H1 (cell line): ENCODE results near the gene ABHD12. TPM values are rescaled to one million over a fixed set of nuclear protein-coding genes. Genes with fewer than 3 reads are reported as not detected.

Experiments
- CREB1 ChIP-seq: IDR thresholded peaks from 2 replicates; pipeline ENCODE4 v1.6.1; 2012; ENCODE audit warnings: inconsistent platforms
- HDAC2 ChIP-seq, 2 experiments: fragments of 300-600 bp in 1 of 2; sonication (generic) in 1 of 2; IDR thresholded peaks; 2 replicates each; pipeline ENCODE4 v1.6.1; 2011 to 2012; ENCODE audit warnings: low read depth in 2 of 2, low read length in 2 of 2, mild to moderate bottlenecking in 2 of 2, moderate library complexity in 2 of 2, borderline replicate concordance in 1 of 2, inconsistent platforms in 1 of 2
- HDAC6 ChIP-seq: IDR thresholded peaks from one replicate; pipeline ENCODE4 v1.7.1; 2012; ENCODE audit warnings: low read depth, mild to moderate bottlenecking, inconsistent platforms, low read length, moderate library complexity
- JUND ChIP-seq: IDR thresholded peaks from 2 replicates; pipeline ENCODE4 v1.6.1; 2011; ENCODE audit warnings: mild to moderate bottlenecking, improper control_type of control experiment, low read length
- MAFK ChIP-seq: IDR thresholded peaks from 2 replicates; pipeline ENCODE4 v1.6.1; 2012; ENCODE audit warnings: low read depth, mild to moderate bottlenecking, improper control_type of control experiment, low read length
- POLR2AphosphoS5 ChIP-seq: IDR thresholded peaks from 2 replicates; pipeline ENCODE4 v1.6.1; 2011; ENCODE audit warnings: low read depth, low read length
- RAD21 ChIP-seq, 2 experiments: IDR thresholded peaks in 1 of 2; conservative IDR thresholded peaks in 1 of 2; 2 replicates each; pipeline ENCODE4 v1.6.1; 2011; ENCODE audit warnings: low read depth in 2 of 2, low read length in 2 of 2, improper control_type of control experiment in 1 of 2, inconsistent platforms in 1 of 2, mild to moderate bottlenecking in 1 of 2, moderate library complexity in 1 of 2
- RNF2 ChIP-seq: fragments of 200-900, 300-1000 bp; sonication (generic); IDR thresholded peaks from 2 replicates; pipeline ENCODE4 v1.7.1; 2016; ENCODE audit warnings: borderline replicate concordance, low read depth, mild to moderate bottlenecking, antibody characterized with exemption, low read length; ENCODE audit not compliant: poor library complexity, severe bottlenecking; ENCODE audit errors: missing control alignments
- SIN3A ChIP-seq, 2 experiments: IDR thresholded peaks in 1 of 2; conservative IDR thresholded peaks in 1 of 2; 2 replicates each; pipeline ENCODE4 v1.6.1; 2011 to 2012; ENCODE audit warnings: low read length in 2 of 2, improper control_type of control experiment in 1 of 2, low read depth in 1 of 2, mild to moderate bottlenecking in 1 of 2
- TAF7 ChIP-seq: optimal IDR thresholded peaks from 2 replicates; pipeline ENCODE3; 2011; ENCODE audit warnings: low read depth, mild to moderate bottlenecking, inconsistent platforms, low read length, moderate library complexity, borderline replicate concordance
- YY1 ChIP-seq: IDR thresholded peaks from 2 replicates; pipeline ENCODE4 v1.6.1; 2011; ENCODE audit warnings: low read depth, mild to moderate bottlenecking, low read length
- polyA plus RNA-seq, 7 experiments: library from polyadenylated mRNA; depleted of rRNA in 3 of 7; stranded (reverse) in 5 of 7; unstranded in 2 of 7; fragments of >200 nt in 5 of 7; fragments of 200-250 nt in 2 of 7; gene quantifications; 1 replicate in 5 of 7; 2 replicates in 1 of 7; 4 replicates in 1 of 7; pipeline versions ENCODE4 v1.2.1 to v1.2.3, GENCODE V29; 2011 to 2013; ENCODE audit warnings: missing spikeins in 2 of 7, mixed read lengths in 2 of 7
- total RNA-seq: library from RNA; stranded (reverse); fragmentation: NEBNext Ultra II Directional; extraction: Animal tissue kit (Norgen Biotek cat#: 25700); gene quantifications from 2 replicates; pipeline ENCODE4 v1.2.1, GENCODE V29; 2021
- TF ChIP-seq, protein P1 (sequence below): IDR thresholded peaks from 2 replicates; pipeline ENCODE4 v1.6.1; 2012; ENCODE audit warnings: inconsistent platforms
- TF ChIP-seq, protein P2 (sequence below): IDR thresholded peaks from 2 replicates; pipeline ENCODE4 v1.6.1; 2011; ENCODE audit warnings: low read depth, mild to moderate bottlenecking, low read length; ENCODE audit not compliant: insufficient read depth
- TF ChIP-seq, protein P3 (sequence below): IDR thresholded peaks from 2 replicates; pipeline ENCODE4 v1.6.1; 2012; ENCODE audit warnings: inconsistent platforms

ABHD12 gene
- total and polyA plus RNA-seq, 2 of the 8 experiments (the other 6 are each of a cell fraction or from before 2014, with no cell fraction given), result 31.3 to 59.5 TPM

DNA sequence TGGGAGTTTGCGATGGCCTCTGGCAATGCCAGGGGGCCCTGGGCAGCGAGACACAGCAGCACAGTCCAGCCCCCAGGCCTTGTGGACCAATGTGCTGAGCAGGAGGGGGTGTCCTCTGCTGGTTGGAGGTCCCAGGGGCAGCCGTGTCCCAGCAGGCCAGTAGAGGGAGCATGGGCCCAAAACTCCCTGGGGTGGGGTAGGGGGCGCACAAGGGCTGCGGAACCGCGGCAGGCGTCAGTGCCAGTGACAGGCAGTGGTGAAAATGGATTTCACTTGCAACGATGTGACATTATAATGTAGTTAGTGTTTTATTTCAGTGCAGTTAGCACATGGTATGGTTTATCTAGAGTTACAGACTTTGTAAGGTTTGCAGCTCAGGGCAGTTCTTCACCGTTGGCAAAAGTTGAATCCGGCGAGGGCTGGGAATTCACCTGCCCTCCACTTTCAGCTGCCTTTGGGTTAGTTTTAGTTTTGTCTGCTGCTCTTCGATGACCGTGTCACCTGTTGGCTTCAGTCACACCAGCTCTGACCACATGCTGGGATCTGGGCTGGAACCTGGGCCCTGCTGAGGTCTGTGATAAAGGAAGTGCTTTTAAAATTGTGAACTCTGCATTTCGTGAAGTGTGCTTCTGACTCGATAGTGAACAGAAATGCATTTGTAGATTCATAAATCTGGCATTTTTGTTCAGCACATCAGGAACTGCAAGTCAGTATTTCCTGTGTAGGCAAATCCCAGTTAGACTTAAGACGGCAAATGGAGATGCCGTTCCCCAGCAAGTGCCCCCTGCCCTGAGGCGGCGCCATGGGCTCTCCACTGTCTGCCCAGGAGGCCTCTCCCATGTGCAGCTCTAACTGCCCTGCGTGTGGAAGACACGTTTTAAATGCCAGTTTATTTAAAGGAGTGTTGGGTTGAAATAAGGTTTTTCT, 95.9 kb downstream of the ABHD12 start (continued):
- TF ChIP-seq SIN3A (conservative IDR thresholded peaks at IDR 0.05 in 1 of 2, IDR thresholded peaks at IDR 0.05 in 1 of 2; ENCODE audit: low read depth in 1 of 2, low read length in 2 of 2) (peak in 1 of 2 experiments; percentile 56; a peak in 1 of 4 replicates), RNF2 (no peak), RAD21 (IDR thresholded peaks at IDR 0.05 in 1 of 2, conservative IDR thresholded peaks at IDR 0.05 in 1 of 2; ENCODE audit: low read depth in 2 of 2, low read length in 2 of 2) (peak; percentile 85 to 87), JUND (peak; percentile 20; the same call in 1 of the 2 replicates), YY1 (0 out of 2 replicates have a peak, but pooled peaks have one; percentile 11), POLR2AphosphoS5 (peak; percentile 65), HDAC6 (no peak), MAFK (no peak), CREB1 (peak; percentile 24; the same call in 1 of the 2 replicates), TAF7 (peak; percentile 68), HDAC2 (IDR thresholded peaks at IDR 0.05; ENCODE audit: borderline replicate concordance in 1 of 2, low read depth in 2 of 2, low read length in 2 of 2) (no peak)
- TF ChIP-seq, protein P1, sequence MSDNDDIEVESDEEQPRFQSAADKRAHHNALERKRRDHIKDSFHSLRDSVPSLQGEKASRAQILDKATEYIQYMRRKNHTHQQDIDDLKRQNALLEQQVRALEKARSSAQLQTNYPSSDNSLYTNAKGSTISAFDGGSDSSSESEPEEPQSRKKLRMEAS, result peak; percentile 55
- TF ChIP-seq, protein P2, sequence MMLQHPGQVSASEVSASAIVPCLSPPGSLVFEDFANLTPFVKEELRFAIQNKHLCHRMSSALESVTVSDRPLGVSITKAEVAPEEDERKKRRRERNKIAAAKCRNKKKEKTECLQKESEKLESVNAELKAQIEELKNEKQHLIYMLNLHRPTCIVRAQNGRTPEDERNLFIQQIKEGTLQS, result 0 out of 2 replicates have a peak, but pooled peaks have one; percentile 30
- TF ChIP-seq, protein P3, sequence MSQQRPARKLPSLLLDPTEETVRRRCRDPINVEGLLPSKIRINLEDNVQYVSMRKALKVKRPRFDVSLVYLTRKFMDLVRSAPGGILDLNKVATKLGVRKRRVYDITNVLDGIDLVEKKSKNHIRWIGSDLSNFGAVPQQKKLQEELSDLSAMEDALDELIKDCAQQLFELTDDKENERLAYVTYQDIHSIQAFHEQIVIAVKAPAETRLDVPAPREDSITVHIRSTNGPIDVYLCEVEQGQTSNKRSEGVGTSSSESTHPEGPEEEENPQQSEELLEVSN, result 0 out of 2 replicates have a peak, but pooled peaks have one; percentile 7
